Stimulated activated CD4-positive, alpha-beta T cell treated with anti-CD3 and anti-CD28 coated beads, Interleukin-12 subunit alpha, Interleukin-12 subunit beta, amount 100 ng/mL, for 48 hours (primary cell): ENCODE results near the gene BGN.

Source experiments
- DNase-seq, 3 donors: peaks; one replicate each; pipeline ENCODE4 v3.0.0-alpha.2; 2020; ENCODE audit warnings: low read depth in 2 of 3, low spot score in 1 of 3

BGN gene

DNA sequence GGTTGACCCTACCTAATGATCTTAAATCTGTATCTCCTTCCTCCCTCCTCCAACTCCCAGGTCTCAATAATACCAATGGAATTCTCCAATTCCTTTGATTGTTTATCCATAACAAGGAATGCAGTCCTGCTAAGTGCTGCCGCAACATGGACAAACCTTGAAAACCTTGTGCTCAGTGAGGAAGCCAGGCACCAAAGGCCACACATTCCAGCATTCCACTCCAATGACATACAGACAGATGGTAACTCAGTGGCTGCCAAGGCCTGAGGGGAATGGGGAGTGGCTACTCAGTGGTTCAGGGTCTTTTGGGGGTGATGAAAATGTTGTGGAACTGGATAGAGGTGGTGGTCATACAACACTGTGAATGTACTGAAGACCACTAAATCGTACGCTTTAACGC lies 34.8 kb upstream of the BGN start:
- no peak for DNase-seq

GRCh38 chrX:153460826-153461225 lies 34.0 kb upstream of the BGN start:
- DNase-seq, result peak in 2 of 3 donors; percentile 23 to 30

GRCh38 chrX:153462291-153462690 lies 32.5 kb upstream of the BGN start:
- DNase-seq, result no peak

- DNase-seq, result no peak
These were observed 31.7 kb upstream of the BGN start for GRCh38 chrX:153463031-153463430.

DNA sequence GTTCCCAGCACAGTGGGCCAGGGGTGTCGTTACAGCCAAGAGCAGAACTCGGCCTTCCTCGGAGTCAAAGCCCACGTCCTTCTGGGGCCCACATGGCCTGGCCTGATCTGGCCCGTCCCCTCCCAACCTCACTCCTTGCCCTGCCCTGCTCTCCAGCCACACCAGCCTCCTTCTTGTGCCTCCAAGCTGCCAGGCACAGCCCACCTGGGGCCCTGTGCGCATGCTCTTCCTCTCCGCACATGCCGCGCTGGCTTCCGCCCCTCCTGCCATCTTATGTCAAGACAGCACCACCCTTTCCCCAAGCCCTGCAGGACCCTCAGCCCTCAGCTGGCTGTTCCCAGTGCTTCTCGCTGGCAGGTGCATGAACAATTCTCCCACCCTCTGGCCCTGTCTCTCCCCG lies 31.2 kb upstream of the BGN start:
- DNase-seq, result no peak

DNA sequence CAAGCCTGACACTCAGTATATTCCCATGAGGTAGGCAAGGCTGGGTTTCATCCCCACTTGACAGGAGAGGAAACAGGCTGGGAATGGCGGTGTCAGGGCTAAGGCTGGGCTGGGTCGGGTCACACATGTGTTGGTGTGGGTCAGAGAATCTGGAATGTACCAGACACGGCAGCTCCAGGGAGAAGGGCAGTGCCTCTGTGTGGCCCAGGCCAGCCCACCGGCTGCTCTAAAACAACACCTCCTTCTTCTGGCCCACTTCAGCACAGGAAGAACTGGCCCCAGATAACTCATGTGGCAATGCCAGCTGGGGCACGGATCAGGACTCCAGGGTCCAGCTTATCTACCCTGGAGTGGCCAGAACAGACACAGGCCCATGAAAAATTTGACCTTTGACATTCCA lies 30.7 kb upstream of the BGN start:
- no peak for DNase-seq

GRCh38 chrX:153465691-153466380 lies 28.9 kb upstream of the BGN start:
- DNase-seq, result no peak

GRCh38 chrX:153468008-153468580 lies 26.7 kb upstream of the BGN start:
- DNase-seq, result no peak

- DNase-seq, result peak in 2 of 3 donors; percentile 4 to 10
These were observed 24.9 kb upstream of the BGN start for GRCh38 chrX:153469811-153470410.

DNA sequence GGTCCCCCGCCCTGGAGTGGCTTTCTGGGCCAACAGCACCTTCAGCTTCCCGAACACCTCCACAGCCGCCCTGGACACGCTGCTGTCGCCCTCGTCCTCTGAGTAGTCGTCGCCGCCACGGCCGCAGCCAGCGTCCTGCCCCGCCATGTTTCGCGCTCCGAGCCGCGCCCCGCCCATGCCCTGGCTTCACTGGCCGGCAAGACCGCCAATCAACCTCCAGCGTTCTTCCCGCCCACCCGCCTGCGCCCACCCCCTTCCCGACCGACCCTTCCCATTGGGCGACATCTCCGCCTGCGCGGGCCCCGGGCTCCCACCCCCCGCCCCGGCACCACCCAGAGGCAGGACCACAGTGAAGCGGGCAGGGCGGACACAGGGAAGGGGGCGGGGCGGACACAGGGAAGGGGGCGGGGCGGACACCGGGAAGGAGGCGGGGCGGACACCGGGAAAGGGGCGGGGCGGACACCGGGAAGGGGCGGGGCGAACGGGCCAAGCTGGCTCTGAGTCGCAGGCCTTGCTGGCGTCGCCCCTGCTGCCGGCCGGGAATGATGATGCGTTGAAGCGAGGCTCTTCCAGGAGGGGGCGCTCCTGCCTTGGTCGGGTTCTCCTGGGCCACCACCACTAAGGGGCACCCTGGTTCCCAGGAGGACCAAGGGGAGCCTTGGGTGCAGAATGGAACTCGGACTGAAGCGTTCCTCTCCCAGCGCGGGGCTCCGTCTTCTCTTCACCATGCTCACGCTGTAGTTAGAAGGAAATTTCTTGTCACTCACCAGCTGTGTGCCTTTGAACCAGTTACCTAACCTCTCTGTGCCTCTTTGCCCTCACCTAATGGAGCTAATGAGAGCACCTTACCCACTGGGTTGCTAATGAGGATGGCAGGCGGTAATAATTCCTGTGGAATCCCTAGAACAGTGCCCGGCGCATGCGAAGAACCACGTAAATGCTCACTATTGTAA lies 24.1 kb upstream of the BGN start, which contains the start of gene HAUS7:
HAUS7 (minus strand) TSS at position 166 of the 953 bp plus-strand sequence; CDS start at position 147, 19 bp downstream.
- DNase-seq, result peak; percentile 76 to 82 (median 78)

DNA sequence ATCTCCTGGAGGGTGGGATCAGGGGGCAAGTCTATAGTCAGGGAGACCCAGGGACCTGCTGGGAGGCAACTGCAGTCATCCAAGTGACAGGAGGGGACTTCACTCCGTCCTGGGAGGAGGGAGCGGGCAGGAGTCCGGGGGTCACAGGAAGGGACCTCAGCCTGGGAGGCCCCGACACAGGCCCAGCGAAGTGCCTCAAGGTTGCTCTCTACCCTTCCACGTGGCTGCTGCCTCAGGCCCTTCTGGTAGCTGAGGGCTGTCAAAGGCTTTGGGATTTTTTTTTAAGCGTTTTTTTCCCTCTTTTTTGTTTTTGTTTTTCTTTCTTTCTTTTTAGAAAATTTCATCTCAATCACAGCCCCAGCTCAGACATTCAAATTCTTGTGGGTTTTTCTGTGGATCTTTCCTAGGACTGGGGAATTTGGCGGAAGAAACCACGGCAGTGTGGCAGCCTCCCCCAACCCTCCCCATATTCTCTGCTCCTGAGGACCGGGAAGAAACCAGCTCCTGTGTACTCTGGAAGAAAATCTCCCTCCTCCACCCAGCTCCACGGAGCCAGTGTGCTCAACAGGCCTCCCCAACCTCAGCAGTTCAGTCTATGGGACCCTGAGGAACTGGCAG lies 23.0 kb upstream of the BGN start:
- DNase-seq, result no peak

GRCh38 chrX:153473126-153473525 lies 21.7 kb upstream of the BGN start:
- DNase-seq, result no peak

DNA sequence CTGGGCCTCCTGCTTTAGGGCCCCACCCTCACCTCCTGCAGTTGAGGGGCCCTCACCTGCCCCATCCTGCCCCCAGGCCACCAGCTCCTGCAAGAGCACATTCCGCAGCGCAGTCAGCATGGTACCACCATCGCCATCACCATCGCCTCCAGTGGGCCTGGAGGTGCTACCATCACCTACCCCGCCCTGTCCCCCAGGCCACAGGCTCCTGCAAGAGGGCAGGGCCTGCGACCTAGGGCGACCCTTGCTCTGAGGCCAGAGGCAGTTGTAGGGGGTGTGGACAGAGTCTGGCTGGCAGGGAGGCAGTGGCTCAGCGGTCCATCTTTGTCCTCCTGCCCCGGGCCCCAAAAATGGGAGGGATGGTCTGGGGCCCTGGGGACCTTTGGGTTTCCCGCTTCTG lies 20.5 kb upstream of the BGN start:
- DNase-seq, result no peak

DNA sequence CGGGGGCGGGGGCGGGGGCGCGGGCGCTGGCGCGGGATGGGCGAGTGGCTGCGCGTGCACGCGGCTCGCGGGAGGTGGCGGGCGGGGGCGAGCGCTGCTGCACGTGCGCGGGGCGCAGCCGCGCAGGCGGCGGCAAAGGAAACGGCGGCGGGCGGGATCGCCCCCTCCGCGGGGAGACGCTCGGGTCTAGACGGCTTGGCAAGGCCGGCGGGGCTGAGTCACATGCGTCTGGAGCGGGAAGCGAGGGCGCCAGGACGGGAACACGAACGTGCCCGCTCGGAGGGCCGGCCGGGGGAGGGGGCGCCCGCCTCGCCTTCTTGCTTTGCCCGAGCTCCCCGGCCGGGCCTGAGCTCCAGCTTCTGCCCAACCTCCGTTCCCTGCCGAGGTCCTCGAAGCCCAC lies 20.1 kb upstream of the BGN start:
- peak in 1 of 3 donors; percentile 8 for DNase-seq

GRCh38 chrX:153475271-153475670 lies 19.5 kb upstream of the BGN start:
- no peak for DNase-seq

DNA sequence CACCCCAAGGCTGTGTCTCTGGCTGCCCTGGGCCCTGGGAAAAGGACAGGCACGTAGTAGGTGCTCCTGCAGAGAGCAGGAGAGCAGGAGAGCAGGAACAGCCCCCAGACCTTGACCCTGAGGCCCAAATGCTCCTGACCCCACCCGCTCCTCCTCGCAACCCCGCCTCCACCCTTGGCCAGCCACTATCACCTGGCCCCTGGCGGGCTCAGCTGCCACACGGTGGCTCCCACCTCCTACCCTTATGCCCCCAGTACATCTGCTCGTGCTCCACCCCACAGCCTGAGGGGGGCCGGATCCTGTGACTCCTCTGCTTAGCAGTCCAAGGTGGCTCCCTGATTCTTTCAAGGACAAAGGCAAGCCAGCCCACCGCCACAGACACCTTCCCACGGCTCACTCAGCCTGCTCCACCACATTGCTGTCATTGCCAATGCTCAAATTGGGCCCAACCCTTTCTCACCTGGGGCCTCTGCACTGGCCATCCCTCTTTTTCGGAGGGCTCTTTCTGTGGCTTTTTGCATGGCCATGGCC lies 19.0 kb upstream of the BGN start:
- no peak for DNase-seq

- no peak for DNase-seq
These were observed 18.0 kb upstream of the BGN start for GRCh38 chrX:153476666-153477363.

DNA sequence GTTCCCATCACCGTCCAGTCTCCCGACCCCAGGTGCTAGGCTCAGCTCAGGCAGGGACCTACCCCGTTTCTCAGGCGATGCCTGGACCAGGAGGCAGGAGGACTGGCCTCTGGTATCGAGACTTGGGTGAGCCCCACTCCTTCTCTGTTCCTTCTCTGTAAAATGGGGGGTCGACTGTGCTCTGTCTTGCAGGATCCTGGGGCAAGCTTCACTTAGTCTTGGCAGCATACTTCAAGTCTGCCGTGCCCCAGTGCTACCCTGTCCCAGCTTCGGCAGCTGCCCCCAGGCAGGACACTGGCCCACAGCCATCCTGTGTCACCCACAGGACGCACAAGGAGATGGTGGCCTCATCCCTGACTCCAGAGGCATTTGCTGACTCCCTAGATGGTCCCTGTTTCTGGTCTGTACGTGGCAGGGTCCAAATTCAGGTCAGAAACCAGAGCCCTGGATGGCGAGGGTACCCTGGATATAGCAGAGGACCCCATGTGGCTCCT lies 17.4 kb upstream of the BGN start:
- no peak for DNase-seq

DNA sequence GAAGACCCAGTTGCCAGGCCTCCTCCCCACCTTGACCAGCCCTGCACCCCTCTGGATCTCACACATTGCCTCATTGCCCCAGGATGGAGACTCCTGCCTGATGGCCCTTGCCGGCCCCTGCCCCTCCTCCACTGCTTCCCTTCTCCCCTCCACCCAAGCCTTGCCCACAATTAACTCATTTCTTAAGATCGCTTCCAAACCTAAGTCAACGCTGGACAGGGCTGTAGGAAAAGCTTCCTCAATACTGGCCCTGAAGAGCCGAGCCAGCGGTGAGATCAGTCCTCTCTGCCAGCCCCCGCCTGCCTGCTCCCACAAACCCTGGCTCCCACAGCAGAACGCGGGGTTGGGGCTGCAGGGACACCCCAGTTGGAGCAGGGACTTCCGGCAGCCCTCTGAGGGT lies 16.9 kb upstream of the BGN start:
- no peak for DNase-seq

- DNase-seq, result no peak
These were observed 16.0 kb upstream of the BGN start for GRCh38 chrX:153478746-153479145.
